Inferior parietal cortex (tissue), 1 donor: Measurements from ENCODE around the gene PGAP1.

Source experiments
- DNase-seq: peaks from one replicate; pipeline ENCODE4 v3.0.0-alpha.2; 2016; ENCODE audit errors: extremely low spot score

PGAP1 gene

DNA sequence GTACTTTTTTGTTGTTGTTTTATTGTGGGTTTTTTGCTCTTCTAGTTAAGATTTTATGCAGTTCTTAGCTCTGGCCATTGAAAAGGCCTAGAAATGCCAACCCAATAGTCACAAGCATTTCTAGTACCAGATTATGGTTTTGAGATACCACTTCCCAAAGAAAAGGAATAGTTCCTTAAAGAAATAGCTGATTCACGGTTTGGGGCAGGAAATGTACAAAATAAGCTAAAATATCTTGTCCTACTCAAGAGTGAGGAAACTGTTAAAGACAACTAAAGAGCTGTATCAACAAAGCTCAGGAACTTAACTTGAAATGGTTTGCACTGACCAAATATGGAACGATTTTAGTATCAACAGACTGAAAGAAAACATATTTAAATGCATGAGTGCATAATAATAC, 35.4 kb downstream of the PGAP1 start:
- DNase-seq: no peak

DNA sequence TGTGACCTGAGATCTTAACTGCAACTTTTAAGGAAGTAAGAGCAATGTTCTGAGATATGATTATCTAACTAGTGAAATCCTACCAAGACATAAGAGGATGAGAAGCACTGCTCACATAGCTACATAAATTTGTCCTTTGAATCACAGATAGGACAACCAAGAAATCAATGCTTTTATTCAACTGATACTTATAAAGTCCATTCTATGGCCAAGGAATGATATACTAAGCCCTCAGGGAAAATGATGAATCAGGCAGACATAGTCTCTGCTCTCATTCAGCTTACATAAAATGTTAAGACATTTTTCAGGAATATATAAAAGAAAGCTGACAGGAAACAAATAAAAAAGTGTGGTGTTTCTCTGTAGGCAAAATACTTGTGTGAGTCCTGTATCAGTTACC, 39.1 kb downstream of the PGAP1 start:
- no peak for DNase-seq

DNA sequence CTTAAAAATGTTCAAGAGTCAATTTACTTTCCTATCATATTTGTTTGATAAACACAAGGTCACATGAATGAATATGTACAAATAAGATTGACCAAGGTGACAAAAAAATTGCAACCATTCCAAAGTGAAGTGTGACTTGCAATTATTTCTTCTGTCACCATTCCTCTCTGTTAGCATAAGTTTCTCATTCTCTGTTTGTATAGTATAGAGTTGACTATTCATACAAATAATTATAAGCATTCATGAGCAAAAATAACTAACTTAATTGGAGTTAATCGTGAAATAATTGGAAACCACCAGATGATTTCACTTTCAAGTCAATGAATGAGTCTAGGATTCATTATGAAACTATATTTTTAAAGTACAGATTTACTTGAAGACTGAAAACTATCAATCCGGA, 42.1 kb downstream of the PGAP1 start:
- no peak for DNase-seq

DNA sequence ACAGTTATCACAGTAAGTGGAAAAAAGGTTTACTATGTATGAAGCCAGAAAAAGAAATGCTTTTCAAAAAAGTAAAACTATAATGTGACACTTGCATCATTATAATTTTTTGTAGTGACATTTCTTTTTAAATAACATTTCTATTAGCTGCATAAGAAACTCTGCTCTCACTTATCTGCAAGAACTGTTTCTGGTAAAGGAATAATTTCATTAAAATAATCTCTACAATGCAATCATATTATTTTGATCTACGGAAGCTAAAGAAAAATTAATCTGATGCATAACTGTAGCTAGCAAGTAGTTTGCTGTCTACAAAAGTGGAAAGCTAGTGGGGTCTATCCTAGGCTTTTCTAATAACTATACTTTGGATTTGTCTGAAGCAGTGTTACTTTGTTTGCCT, 50.1 kb downstream of the PGAP1 start:
- DNase-seq: no peak

- no peak for DNase-seq
Measured at GRCh38 chr2:196875414-196875813, 51.1 kb downstream of the PGAP1 start.

GRCh38 chr2:196873511-196873910, 53.0 kb downstream of the PGAP1 start:
- no peak for DNase-seq

DNA sequence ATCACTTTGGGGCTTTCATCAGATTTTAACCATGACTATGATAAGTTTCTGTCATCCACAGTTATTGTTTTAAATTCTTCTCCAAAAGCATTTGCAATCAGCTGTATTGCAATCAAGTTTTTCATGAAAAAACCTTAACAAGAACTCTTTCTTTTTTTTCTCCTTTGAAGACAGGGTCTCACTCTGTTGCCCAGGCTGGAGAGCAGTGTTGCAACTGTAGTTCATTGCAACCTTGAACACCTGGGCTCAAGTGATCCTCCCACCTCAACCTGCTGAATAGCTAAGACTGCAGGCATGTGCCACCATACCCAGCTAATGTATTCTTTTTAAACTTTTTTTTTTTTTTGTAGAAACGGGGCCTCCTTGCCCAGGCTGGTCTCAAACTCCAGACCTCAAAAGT, 71.9 kb downstream of the PGAP1 start:
- no peak for DNase-seq

GRCh38 chr2:196853301-196854087, 73.0 kb downstream of the PGAP1 start:
- DNase-seq: no peak

DNA sequence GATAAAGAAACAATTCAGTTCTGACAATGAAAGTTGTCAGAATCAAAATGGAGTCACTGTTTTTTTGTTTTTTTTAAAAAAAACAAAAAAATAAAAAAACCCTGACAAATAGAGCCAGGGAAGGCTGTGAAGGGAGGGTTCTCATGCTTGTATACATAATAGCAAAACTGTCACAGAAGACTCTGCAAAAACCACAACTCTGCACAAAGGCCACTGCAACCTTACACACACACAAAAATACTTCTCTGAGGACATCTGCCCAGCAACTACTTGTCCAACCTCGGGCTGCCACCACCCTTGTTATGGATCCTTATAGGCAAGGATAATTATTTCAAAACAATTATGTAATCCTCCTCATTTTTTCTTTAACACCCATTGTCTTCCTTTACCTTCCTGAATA, 75.4 kb downstream of the PGAP1 start:
- no peak for DNase-seq

- DNase-seq: peak; percentile 47
Measured at GRCh38 chr2:196849895-196850294, 76.6 kb downstream of the PGAP1 start.

GRCh38 chr2:196846295-196846694, 80.2 kb downstream of the PGAP1 start:
- no peak for DNase-seq

GRCh38 chr2:196845371-196845770, 81.1 kb downstream of the PGAP1 start:
- no peak for DNase-seq

DNA sequence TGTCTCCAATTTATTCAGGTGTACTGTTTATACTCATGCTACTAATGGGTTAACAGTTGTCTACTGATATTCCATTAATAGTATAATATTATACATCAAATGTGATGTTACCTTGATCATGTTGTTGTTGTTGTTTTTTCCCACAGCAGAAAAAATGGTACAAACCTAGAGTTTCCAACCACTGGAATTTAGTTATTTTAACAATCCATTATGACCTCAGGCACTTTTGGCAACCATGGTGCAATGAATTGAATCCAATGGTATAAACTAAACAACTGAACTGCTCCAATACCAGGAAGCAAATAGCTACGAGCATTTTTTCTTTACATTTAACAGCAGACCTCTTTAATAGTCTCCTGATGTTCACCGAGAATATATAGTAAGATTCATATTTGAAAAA, 86.3 kb downstream of the PGAP1 start:
- no peak for DNase-seq

DNA sequence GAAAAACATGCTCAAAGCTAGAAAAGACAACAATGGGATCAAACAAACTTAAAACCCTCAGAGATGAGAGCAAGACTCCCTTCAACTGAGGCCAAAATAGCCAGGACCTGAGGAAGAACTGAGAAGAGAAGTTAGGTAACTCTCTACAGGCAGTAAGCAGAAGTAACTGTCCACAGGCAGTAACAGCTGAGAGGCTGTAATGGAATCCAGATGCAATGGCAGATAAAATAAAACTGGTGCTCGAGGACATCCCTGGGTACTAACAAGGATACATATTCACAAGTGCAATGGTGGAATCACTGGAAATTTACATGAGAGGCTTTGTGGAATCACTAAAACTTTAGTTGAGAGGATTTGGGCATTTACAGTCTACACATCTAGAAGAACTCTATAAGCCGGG, 86.9 kb downstream of the PGAP1 start:
- DNase-seq: no peak

GRCh38 chr2:196836440-196836839, 90.1 kb downstream of the PGAP1 start:
- DNase-seq: no peak

DNA sequence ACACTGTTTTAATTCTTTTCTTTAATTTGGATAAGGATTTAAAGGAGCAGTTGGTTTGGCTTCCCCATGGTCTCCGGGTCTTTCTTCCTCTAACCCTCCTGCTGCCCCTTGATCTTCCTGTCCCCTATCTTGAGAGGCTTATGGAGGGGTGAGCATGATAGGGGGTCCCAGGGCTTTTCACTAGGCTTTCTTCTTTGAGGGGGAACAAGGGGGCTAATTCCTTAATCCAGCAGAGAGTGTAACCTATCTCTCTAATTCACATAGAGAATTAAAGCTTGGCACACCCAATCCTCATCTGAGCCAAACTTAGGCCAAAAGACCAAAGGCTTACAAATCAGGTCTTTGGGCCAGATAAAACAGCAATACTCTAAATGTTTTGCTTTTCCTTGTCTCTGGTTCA, 95.8 kb downstream of the PGAP1 start:
- no peak for DNase-seq

DNA sequence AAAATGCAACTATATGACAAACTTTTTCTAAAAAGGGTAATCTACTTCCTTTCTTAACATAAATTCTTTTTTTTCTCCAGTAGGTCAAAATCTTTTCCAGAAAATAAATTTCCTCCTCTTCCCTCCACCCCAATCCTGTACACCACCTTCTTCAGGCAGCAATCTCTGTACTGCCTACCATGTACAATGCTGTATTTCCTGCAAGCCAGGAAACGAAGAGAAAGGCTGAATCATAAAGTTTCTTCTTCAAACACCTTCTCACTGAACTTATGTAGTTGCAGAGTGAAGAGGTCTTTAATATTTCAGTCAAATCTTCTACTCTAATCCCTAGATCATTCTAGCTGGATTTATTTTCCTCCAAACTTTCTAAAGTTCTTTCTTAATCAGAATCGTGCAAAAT, 99.2 kb downstream of the PGAP1 start:
- DNase-seq: no peak

DNA sequence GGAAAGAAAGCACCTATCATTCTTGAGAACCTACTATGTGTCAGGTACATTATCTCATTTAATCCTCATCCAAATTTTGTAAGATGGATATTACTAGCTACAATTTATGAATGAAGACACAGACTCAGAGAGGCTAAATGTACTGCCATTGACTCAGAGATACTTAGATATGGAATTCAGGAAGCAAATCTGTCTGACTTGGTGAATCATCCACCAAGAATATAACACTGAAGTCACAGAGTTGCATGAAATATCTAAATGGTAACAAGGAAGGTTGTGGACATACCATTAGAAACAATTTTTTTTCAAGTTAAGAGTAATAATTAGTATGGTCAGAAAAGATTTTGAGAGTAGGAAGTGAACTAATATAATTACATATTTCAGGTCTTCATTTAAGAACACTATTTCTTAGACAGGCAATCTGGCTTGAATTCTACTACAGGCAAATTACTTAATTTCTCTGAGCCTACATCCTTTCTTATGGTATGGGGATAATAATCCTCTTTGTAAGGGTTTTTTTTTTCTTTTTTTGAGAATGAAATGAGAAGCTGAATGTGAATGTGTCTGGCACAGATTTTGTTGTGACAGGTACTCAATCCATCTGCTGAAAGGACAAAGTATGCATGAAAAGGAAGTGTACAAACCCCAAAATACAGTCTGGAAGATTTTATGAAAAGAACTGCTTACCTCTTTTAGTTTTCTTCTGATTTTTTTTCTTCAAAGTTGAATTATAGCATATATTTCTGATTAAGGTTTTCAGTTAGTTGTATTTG, 102.6 kb downstream of the PGAP1 start:
- no peak for DNase-seq

- DNase-seq: no peak
Measured at GRCh38 chr2:196821195-196821594, 105.3 kb downstream of the PGAP1 start.

- DNase-seq: no peak
Measured at GRCh38 chr2:196809260-196809659, 117.2 kb downstream of the PGAP1 start, which contains the start of gene C2orf66. TSS of gene C2orf66 (minus strand) at chr2:196809355. CDS start at chr2:196809336, 19 bp downstream.

DNA sequence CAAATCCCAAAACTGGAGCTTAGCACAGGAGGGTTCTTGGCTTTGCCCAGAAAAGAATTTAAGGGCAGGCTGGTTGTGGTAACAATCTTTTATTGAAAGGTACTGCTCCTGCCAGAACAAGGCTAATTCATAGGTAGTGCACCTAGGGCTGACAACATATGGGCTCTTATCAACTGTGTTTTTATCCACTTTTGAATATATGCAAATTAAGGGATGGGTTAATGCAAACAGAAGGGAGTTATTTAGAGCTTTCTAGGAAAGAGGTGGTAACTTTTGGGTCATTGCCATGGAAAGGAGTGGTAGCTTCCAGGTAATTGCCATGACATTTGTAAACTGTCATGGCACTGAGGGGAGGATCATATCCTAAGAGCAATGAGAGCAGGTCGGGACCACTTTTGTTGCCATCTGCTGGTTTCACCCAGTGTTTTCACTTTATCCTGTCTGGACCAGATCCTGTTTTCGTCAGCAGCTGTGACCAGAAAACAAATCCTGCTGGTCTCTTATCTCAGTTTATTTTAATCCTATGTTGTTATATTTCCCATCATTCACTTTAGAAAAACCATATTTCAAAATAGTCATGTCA, 118.3 kb downstream of the PGAP1 start:
- DNase-seq: no peak

DNA sequence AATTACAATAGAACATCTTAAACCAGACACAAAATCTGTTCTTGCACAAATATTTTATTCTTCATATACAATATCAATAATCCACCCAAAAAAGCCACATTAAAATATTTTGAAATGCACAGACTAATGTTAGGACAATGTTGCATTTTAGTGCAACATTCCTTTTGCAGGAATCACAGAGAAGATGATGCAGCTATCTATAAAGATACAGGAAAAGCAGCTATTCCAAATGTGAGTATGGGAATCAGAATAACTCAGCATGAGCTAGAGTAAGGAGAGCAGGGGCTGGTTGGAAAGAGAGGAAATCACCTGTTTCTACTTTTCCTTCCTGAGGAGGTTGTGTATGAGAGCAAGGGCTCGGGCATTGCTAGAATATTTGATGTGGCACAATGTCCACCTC, 122.1 kb downstream of the PGAP1 start:
- DNase-seq: no peak

- no peak for DNase-seq
Measured at GRCh38 chr2:196802401-196802800, 124.1 kb downstream of the PGAP1 start.
